K562 (cell line): Measurements from ENCODE around the gene AGPAT1. TPM values are rescaled to one million over a fixed set of nuclear protein-coding genes. Genes with fewer than 3 reads are reported as not detected.

ENCODE experiments used
- DPF2 ChIP-seq: fragments of 450-650 bp; IDR thresholded peaks from 2 replicates; pipeline ENCODE4 v1.6.1; 2016
- KLF6 ChIP-seq: fragments of 250-450 bp; sonication (Bioruptor Pico); IDR thresholded peaks from 2 replicates; pipeline ENCODE4 v1.4.0; 2020; ENCODE audit warnings: mild to moderate bottlenecking, moderate library complexity, borderline replicate concordance
- PHF8 ChIP-seq: fragments of 200-600 bp; sonication (generic); IDR thresholded peaks from 2 replicates; pipeline ENCODE4 v1.6.1; 2012; ENCODE audit warnings: mixed run types, mild to moderate bottlenecking, inconsistent platforms, low read length, moderate library complexity, borderline replicate concordance
- POLR2H ChIP-seq: IDR thresholded peaks from 2 replicates; pipeline ENCODE4 v1.6.1; 2016; ENCODE audit warnings: missing genetic modification characterization, low read depth, mild to moderate bottlenecking, control low read depth, missing compliant biosample characterization, moderate library complexity
- SP2 ChIP-seq: IDR thresholded peaks from 2 replicates; pipeline ENCODE4 v1.6.1; 2011; ENCODE audit warnings: mild to moderate bottlenecking, low read depth, low read length, moderate library complexity; ENCODE audit not compliant: poor library complexity, severe bottlenecking; ENCODE audit errors: extremely low read depth
- TEAD4 ChIP-seq, 2 experiments: sonication (generic) in 1 of 2; formaldehyde crosslinking in 1 of 2; IDR thresholded peaks; 2 replicates each; pipeline versions ENCODE4 v1.6.1 to v1.8.0; 2012 to 2022; ENCODE audit warnings: borderline replicate concordance in 1 of 2, inconsistent platforms in 1 of 2, low read length in 1 of 2, mild to moderate bottlenecking in 1 of 2, missing genetic modification reagents in 1 of 2
- WHSC1 ChIP-seq: IDR thresholded peaks from one replicate; pipeline ENCODE4 v1.6.1; 2012; ENCODE audit warnings: low read length, control low read depth, inconsistent platforms
- ZBTB8A ChIP-seq: fragments of 450-650 bp; IDR thresholded peaks from 2 replicates; pipeline ENCODE4 v1.6.1; 2018; ENCODE audit warnings: mild to moderate bottlenecking, moderate library complexity; ENCODE audit not compliant: partially characterized antibody
- ZNF133 ChIP-seq: fragments of 250-450 bp; sonication (Bioruptor Pico); IDR thresholded peaks from 2 replicates; pipeline ENCODE4 v1.4.0; 2020; ENCODE audit warnings: mild to moderate bottlenecking
- ZNF140 ChIP-seq: fragments of 250-450 bp; sonication (Bioruptor Pico); IDR thresholded peaks from 2 replicates; pipeline ENCODE4 v1.8.0; 2021; ENCODE audit warnings: moderate library complexity, mild to moderate bottlenecking, inconsistent platforms
- ZNF239 ChIP-seq: fragments of 250-450 bp; sonication (Bioruptor Pico); IDR thresholded peaks from 2 replicates; pipeline ENCODE4 v1.4.0; 2020; ENCODE audit warnings: mild to moderate bottlenecking
- ZNF253 ChIP-seq: fragments of 250-450 bp; sonication (Bioruptor Pico); conservative IDR thresholded peaks from 2 replicates; pipeline ENCODE4 v1.6.1; 2021; ENCODE audit warnings: mild to moderate bottlenecking
- ZNF785 ChIP-seq: fragments of 250-450 bp; sonication (Bioruptor Pico); IDR thresholded peaks from 2 replicates; pipeline ENCODE4 v1.4.0; 2020; ENCODE audit warnings: mild to moderate bottlenecking
- polyA plus RNA-seq, 8 experiments: library from polyadenylated mRNA; depleted of rRNA in 4 of 8; stranded (reverse) in 5 of 8; unstranded in 3 of 8; fragments of >200 nt; fragmentation: Nextera tagmentation in 2 of 8; fragmentation: Illumina TruSeq in 1 of 8; extraction: Ambion mirVana in 2 of 8; extraction: Trizol in 1 of 8; gene quantifications; 2 replicates each; pipeline versions ENCODE4 v1.2.1 to v1.2.3, GENCODE V29; 2011 to 2014; ENCODE audit warnings: inconsistent platforms in 1 of 8, missing spikeins in 1 of 8
- total RNA-seq, 7 experiments: library from RNA; depleted of rRNA in 6 of 7; stranded (reverse); fragments of >200 nt in 6 of 7; fragmentation: Illumina TruSeq in 2 of 7; extraction: Trizol in 2 of 7; gene quantifications; 2 replicates each; pipeline versions ENCODE4 v1.2.1 to v1.2.3, GENCODE V29; 2011 to 2021; ENCODE audit warnings: low replicate concordance in 1 of 7
- TF ChIP-seq, protein P1 (sequence below): fragments of 450-650 bp; IDR thresholded peaks from 2 replicates; pipeline ENCODE4 v1.6.1; 2018; ENCODE audit warnings: mild to moderate bottlenecking, low read depth; ENCODE audit not compliant: partially characterized antibody
- TF ChIP-seq, protein P2 (sequence below): sonication (generic); formaldehyde crosslinking; IDR thresholded peaks from 2 replicates; pipeline ENCODE4 v1.8.0; 2022; ENCODE audit warnings: missing genetic modification reagents, mild to moderate bottlenecking, borderline replicate concordance
- TF ChIP-seq, protein P3 (sequence below), 3 experiments: fragments of 200-800 bp in 1 of 3; sonication (Bioruptor generic) in 1 of 3; sonication (generic) in 1 of 3; formaldehyde crosslinking in 1 of 3; IDR thresholded peaks; 2 replicates each; pipeline versions ENCODE4 v1.6.1 to v1.8.0; 2016 to 2022; ENCODE audit warnings: mild to moderate bottlenecking in 2 of 3, missing compliant biosample characterization in 2 of 3, missing genetic modification characterization in 2 of 3, missing genetic modification reagents in 1 of 3
- TF ChIP-seq, protein P4 (sequence below): fragments of 250-450 bp; sonication (Bioruptor Pico); IDR thresholded peaks from 2 replicates; pipeline ENCODE4 v1.8.0; 2022; ENCODE audit warnings: moderate library complexity, mild to moderate bottlenecking, inconsistent platforms
- TF ChIP-seq, protein P5 (sequence below), 2 experiments: fragments of 200-800 bp in 1 of 2; sonication (Bioruptor generic) in 1 of 2; sonication (generic) in 1 of 2; formaldehyde crosslinking in 1 of 2; IDR thresholded peaks in 1 of 2; conservative IDR thresholded peaks in 1 of 2; 2 replicates each; pipeline versions ENCODE4 v1.5.0 to v1.6.1; 2016 to 2020; ENCODE audit warnings: missing compliant biosample characterization in 1 of 2, missing genetic modification characterization in 1 of 2, missing genetic modification reagents in 1 of 2

The AGPAT1 gene
- total and polyA plus RNA-seq, 9 of the 15 experiments (the other 6 are each of a cell fraction or from before 2014, with no cell fraction given), result 37.9 to 176 (median 69.4) TPM

DNA sequence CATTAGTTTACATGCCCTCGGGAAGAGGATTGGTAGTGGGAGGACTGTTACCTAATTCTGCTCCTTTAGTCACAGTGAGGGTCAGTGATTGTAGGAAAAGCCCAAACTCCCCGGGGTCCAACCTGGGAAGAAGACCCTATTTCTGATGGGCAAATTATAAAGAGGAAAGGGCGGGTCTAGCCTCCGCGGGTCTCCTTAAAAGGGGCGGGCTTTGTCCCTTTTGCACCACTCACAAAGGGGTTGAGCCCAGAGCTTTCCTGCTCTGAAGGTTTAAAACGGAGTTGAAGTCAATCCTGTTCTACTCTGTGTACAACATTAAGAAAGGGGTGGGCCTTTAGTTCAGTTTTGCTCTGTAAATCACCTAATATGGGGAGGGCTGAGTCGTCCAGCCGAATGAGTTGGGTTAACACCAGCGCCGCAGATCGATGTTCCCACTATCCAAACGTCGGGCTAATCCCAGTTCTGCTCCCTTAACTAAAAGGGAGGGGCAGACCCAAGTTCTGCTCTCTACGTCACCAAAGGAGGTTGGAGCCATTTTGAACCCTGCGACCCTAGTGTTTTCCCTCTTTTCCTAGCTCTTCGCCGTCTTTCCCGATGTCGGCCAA is 1.4 kb upstream of the AGPAT1 start (continued):
- TF ChIP-seq, protein P1, sequence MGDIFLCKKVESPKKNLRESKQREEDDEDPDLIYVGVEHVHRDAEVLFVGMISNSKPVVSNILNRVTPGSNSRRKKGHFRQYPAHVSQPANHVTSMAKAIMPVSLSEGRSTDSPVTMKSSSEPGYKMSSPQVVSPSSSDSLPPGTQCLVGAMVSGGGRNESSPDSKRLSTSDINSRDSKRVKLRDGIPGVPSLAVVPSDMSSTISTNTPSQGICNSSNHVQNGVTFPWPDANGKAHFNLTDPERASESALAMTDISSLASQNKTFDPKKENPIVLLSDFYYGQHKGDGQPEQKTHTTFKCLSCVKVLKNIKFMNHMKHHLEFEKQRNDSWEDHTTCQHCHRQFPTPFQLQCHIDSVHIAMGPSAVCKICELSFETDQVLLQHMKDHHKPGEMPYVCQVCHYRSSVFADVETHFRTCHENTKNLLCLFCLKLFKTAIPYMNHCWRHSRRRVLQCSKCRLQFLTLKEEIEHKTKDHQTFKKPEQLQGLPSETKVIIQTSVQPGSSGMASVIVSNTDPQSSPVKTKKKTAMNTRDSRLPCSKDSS, result no peak
- TF ChIP-seq WHSC1, result no peak
- TF ChIP-seq, protein P2, sequence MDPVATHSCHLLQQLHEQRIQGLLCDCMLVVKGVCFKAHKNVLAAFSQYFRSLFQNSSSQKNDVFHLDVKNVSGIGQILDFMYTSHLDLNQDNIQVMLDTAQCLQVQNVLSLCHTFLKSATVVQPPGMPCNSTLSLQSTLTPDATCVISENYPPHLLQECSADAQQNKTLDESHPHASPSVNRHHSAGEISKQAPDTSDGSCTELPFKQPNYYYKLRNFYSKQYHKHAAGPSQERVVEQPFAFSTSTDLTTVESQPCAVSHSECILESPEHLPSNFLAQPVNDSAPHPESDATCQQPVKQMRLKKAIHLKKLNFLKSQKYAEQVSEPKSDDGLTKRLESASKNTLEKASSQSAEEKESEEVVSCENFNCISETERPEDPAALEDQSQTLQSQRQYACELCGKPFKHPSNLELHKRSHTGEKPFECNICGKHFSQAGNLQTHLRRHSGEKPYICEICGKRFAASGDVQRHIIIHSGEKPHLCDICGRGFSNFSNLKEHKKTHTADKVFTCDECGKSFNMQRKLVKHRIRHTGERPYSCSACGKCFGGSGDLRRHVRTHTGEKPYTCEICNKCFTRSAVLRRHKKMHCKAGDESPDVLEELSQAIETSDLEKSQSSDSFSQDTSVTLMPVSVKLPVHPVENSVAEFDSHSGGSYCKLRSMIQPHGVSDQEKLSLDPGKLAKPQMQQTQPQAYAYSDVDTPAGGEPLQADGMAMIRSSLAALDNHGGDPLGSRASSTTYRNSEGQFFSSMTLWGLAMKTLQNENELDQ, result no peak
- TF ChIP-seq, protein P3, sequence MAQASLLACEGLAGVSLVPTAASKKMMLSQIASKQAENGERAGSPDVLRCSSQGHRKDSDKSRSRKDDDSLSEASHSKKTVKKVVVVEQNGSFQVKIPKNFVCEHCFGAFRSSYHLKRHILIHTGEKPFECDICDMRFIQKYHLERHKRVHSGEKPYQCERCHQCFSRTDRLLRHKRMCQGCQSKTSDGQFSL (CRISPR knock-in tag; IDR thresholded peaks at IDR 0.05), result no peak
- TF ChIP-seq, protein P3 (tag; IDR thresholded peaks at IDR 0.05), result no peak
- TF ChIP-seq, protein P4, sequence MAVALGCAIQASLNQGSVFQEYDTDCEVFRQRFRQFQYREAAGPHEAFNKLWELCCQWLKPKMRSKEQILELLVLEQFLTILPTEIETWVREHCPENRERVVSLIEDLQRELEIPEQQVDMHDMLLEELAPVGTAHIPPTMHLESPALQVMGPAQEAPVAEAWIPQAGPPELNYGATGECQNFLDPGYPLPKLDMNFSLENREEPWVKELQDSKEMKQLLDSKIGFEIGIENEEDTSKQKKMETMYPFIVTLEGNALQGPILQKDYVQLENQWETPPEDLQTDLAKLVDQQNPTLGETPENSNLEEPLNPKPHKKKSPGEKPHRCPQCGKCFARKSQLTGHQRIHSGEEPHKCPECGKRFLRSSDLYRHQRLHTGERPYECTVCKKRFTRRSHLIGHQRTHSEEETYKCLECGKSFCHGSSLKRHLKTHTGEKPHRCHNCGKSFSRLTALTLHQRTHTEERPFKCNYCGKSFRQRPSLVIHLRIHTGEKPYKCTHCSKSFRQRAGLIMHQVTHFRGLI (CRISPR knock-in tag), result peak; percentile 29; the same call in 1 of the 2 replicates
- TF ChIP-seq ZNF140 (CRISPR knock-in tag), result no peak
- no peak for TF ChIP-seq ZNF785 (CRISPR knock-in tag)
- TF ChIP-seq ZBTB8A, result no peak
- no peak for TF ChIP-seq DPF2
- TF ChIP-seq ZNF253 (CRISPR knock-in tag), result 0 out of 2 replicates have a peak, but pooled peaks have one; percentile 26
- no peak for TF ChIP-seq TEAD4 (IDR thresholded peaks at IDR 0.05; ENCODE audit: low read length)
- no peak for TF ChIP-seq TEAD4 (CRISPR knock-in tag; IDR thresholded peaks at IDR 0.05; ENCODE audit: borderline replicate concordance)
- no peak for TF ChIP-seq SP2
- TF ChIP-seq KLF6 (CRISPR knock-in tag), result 0 out of 2 replicates have a peak, but pooled peaks have one; percentile 63
- peak; percentile 61; the same call in 1 of the 2 replicates for TF ChIP-seq PHF8
- TF ChIP-seq POLR2H (tag), result peak; percentile 80
- TF ChIP-seq ZNF239 (CRISPR knock-in tag), result peak; percentile 27; the same call in 1 of the 2 replicates
- TF ChIP-seq, protein P5, sequence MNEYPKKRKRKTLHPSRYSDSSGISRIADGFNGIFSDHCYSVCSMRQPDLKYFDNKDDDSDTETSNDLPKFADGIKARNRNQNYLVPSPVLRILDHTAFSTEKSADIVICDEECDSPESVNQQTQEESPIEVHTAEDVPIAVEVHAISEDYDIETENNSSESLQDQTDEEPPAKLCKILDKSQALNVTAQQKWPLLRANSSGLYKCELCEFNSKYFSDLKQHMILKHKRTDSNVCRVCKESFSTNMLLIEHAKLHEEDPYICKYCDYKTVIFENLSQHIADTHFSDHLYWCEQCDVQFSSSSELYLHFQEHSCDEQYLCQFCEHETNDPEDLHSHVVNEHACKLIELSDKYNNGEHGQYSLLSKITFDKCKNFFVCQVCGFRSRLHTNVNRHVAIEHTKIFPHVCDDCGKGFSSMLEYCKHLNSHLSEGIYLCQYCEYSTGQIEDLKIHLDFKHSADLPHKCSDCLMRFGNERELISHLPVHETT (CRISPR knock-in tag; conservative IDR thresholded peaks at IDR 0.05 in 1 of 2, IDR thresholded peaks at IDR 0.05 in 1 of 2), result peak in 1 of 2 experiments; percentile 64; a peak in 1 of 4 replicates
- TF ChIP-seq ZNF133, result 0 out of 2 replicates have a peak, but pooled peaks have one; percentile 68
